Measurements from ENCODE around the gene NDP.

The NDP gene

GRCh38 chrX:44012484-44013096 is 39.4 kb upstream of the NDP start:
- no peak overlapping the region for H3K4me3 ChIP-seq (ENCODE audit: low read length)

DNA sequence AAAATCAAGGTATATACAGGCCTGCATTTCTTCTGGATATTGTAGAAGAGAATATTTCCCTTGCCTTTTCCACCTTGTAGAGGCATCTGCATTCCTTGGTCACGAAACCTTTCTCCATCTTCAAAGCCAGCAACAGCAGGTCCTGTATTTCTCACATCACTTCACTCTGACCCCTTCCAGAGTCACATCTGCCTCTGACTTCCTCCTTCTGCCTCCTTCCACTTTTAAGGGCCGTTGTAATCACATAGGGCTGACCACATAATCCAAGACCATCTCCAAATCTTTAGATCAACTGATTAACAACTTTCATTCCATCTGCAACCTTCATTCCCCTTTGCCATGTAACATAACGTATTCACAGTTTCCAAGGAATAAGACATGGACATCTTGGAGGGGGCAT is 38.3 kb upstream of the NDP start:
- no peak overlapping the region for H3K4me3 ChIP-seq (ENCODE audit: low read length)
- DNase-seq (ENCODE audit: low read depth): no peak
- TF ChIP-seq, protein P1, sequence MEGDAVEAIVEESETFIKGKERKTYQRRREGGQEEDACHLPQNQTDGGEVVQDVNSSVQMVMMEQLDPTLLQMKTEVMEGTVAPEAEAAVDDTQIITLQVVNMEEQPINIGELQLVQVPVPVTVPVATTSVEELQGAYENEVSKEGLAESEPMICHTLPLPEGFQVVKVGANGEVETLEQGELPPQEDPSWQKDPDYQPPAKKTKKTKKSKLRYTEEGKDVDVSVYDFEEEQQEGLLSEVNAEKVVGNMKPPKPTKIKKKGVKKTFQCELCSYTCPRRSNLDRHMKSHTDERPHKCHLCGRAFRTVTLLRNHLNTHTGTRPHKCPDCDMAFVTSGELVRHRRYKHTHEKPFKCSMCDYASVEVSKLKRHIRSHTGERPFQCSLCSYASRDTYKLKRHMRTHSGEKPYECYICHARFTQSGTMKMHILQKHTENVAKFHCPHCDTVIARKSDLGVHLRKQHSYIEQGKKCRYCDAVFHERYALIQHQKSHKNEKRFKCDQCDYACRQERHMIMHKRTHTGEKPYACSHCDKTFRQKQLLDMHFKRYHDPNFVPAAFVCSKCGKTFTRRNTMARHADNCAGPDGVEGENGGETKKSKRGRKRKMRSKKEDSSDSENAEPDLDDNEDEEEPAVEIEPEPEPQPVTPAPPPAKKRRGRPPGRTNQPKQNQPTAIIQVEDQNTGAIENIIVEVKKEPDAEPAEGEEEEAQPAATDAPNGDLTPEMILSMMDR (IDR thresholded peaks at IDR 0.05; ENCODE audit: insufficient read depth, low read depth, low read length, missing control alignments): no peak

More at GRCh38 chrX:44012484-44013096, 39.4 kb upstream of the NDP start:
- TF ChIP-seq, protein P1 (IDR thresholded peaks at IDR 0.05; ENCODE audit: insufficient read depth, low read depth, low read length, missing control alignments): peak; percentile 11
- DNase-seq (ENCODE audit: low read depth): peak; percentile 91

DNA sequence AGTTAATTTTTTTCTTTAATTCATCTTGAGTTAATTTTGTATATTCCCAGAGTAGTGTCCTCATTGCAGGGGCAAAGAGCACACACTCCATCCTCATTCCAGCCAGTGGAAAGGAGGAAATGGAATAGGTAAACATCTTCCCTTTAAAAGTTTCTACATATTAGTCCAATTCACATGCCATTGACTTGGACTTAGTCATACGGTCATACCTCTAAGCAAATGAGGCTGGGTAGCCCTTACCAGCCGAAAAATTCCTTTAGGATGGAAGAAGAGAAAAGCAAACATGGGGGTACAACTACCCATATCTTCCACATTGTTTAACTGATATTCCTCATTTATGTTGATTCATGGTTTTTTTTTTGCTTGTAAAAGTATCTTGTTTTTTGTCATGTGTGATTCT is 37.4 kb upstream of the NDP start:
- H3K4me3 ChIP-seq (ENCODE audit: low read length): no peak overlapping the region
- peak; percentile 12 for DNase-seq (ENCODE audit: low read depth)
- TF ChIP-seq, protein P1 (IDR thresholded peaks at IDR 0.05; ENCODE audit: insufficient read depth, low read depth, low read length, missing control alignments): no peak

DNA sequence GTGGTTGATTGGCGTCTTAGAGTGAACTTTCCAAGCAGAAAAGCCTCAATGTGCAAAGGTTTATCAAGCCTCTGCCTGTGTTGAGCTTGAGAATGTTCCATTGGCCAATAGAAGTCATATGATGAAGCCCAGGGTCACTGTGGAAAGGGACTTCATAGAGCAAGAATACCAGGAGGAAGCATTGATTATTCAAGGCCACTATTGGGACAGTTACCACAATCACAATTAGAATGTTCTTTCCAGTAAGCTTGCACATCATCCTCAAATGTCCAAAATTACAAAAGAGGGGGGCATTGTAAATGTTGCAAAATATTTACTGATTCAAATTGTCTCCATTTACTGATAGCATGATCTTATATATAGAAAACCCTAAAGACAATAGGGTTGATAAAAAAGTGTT is 32.9 kb upstream of the NDP start:
- TF ChIP-seq, protein P1 (IDR thresholded peaks at IDR 0.05; ENCODE audit: insufficient read depth, low read depth, low read length, missing control alignments): no peak
- H3K4me3 ChIP-seq (ENCODE audit: low read length): no peak overlapping the region
- no peak for DNase-seq (ENCODE audit: low read depth)

GRCh38 chrX:44003975-44004374 is 30.8 kb upstream of the NDP start:
- TF ChIP-seq, protein P1 (IDR thresholded peaks at IDR 0.05; ENCODE audit: insufficient read depth, low read depth, low read length, missing control alignments): no peak
- DNase-seq (ENCODE audit: low read depth): peak; percentile 63

GRCh38 chrX:44002567-44002966 is 29.4 kb upstream of the NDP start:
- DNase-seq (ENCODE audit: low read depth): no peak
- H3K4me3 ChIP-seq (ENCODE audit: low read length): no peak overlapping the region
- TF ChIP-seq, protein P1 (IDR thresholded peaks at IDR 0.05; ENCODE audit: insufficient read depth, low read depth, low read length, missing control alignments): no peak

More at GRCh38 chrX:44003975-44004374, 30.8 kb upstream of the NDP start:
- no peak overlapping the region for H3K4me3 ChIP-seq (ENCODE audit: low read length)

GRCh38 chrX:43998374-43998773 is 25.2 kb upstream of the NDP start:
- TF ChIP-seq, protein P1 (IDR thresholded peaks at IDR 0.05; ENCODE audit: insufficient read depth, low read depth, low read length, missing control alignments): no peak
- H3K4me3 ChIP-seq (ENCODE audit: low read length): no peak overlapping the region
- peak; percentile 66 for DNase-seq (ENCODE audit: low read depth)

Data from epithelial cell of esophagus (primary cell).